ENCODE measurements around the gene B9D1. TPM values are rescaled to one million over a fixed set of nuclear protein-coding genes. Genes with fewer than 3 reads are reported as not detected.

The B9D1 gene
- total RNA-seq, 1 donor: 21.0 TPM

DNA sequence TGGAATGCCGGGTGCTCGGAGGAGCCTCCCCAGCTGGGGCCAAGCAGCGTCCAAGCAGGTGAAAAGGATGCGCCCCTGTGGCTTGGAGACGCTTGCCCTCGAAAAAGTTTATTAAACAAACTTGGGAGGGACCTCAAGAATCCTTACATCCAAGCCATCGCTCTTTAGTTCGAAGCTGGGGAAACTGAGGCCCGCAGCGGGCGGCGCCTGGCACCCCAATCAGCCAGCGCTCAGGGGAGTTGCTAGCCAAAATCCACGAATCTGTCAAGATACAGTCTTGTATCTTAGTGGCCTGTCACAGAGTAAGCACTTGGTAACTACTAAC, 553 bp upstream of the B9D1 start:
- Histone ChIP-seq H3K79me2 (ENCODE audit: insufficient read depth, low read length) (no peaks in the 10 kb centered on the region), H2AFZ (ENCODE audit: low read length) (peak overlapping the region; percentile 98), H3K36me3 (ENCODE audit: insufficient read depth, low read length) (no peaks in the 10 kb centered on the region), H3K4me3 (ENCODE audit: insufficient read depth, low read length) (peak overlapping the region; percentile 88), H3K27ac (ENCODE audit: low read depth, low read length) (peak overlapping the region; percentile 84), H3K9me3 (ENCODE audit: low read depth, low read length) (no peaks in the 10 kb centered on the region), H3K27me3 (ENCODE audit: insufficient read depth, low read length) (no peaks in the 10 kb centered on the region), H3K4me1 (ENCODE audit: insufficient read depth, low read length) (peaks cover 14% of the 10 kb centered on the region), H4K20me1 (ENCODE audit: insufficient read depth, low read length) (no peaks in the 10 kb centered on the region), H3K4me2 (ENCODE audit: insufficient read depth, low read length) (peak overlapping the region; percentile 77)
- DNase-seq (ENCODE audit: insufficient read length, low spot score, missing footprints): peak; percentile 27
- TF ChIP-seq, protein P1, sequence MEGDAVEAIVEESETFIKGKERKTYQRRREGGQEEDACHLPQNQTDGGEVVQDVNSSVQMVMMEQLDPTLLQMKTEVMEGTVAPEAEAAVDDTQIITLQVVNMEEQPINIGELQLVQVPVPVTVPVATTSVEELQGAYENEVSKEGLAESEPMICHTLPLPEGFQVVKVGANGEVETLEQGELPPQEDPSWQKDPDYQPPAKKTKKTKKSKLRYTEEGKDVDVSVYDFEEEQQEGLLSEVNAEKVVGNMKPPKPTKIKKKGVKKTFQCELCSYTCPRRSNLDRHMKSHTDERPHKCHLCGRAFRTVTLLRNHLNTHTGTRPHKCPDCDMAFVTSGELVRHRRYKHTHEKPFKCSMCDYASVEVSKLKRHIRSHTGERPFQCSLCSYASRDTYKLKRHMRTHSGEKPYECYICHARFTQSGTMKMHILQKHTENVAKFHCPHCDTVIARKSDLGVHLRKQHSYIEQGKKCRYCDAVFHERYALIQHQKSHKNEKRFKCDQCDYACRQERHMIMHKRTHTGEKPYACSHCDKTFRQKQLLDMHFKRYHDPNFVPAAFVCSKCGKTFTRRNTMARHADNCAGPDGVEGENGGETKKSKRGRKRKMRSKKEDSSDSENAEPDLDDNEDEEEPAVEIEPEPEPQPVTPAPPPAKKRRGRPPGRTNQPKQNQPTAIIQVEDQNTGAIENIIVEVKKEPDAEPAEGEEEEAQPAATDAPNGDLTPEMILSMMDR (IDR thresholded peaks at IDR 0.05; ENCODE audit: extremely low read depth, low read depth, low read length): no peak

DNA sequence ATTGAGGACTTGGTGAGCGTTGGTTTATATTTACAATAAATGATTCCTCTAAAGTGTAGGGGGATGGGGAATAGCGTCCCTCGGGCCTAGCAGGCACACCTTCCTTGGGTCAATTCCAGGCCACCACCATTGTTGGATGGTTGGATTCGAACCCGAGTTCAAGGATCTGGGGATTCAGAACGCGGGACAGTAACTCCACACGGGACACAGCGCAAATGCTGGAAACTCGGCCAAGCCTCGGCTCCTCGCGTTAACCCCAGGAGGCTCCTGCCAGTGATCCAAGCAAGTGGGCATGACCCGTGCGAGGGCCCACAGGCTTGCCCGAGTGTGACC, 613 bp downstream of the B9D1 start:
- H3K4me1 ChIP-seq (ENCODE audit: insufficient read depth, low read length): peaks cover 14% of the 10 kb centered on the region
- H3K4me2 ChIP-seq (ENCODE audit: insufficient read depth, low read length): peak overlapping the region; percentile 77
- no peaks in the 10 kb centered on the region for H3K79me2 ChIP-seq (ENCODE audit: insufficient read depth, low read length)
- H3K4me3 ChIP-seq (ENCODE audit: insufficient read depth, low read length): peak overlapping the region; percentile 88
- no peaks in the 10 kb centered on the region for H3K9me3 ChIP-seq (ENCODE audit: low read depth, low read length)
- DNase-seq (ENCODE audit: insufficient read length, low spot score, missing footprints): no peak
- peaks cover 5% of the 10 kb centered on the region for H3K36me3 ChIP-seq (ENCODE audit: insufficient read depth, low read length)
- peak overlapping the region; percentile 84 for H3K27ac ChIP-seq (ENCODE audit: low read depth, low read length)
- H4K20me1 ChIP-seq (ENCODE audit: insufficient read depth, low read length): no peaks in the 10 kb centered on the region
- H2AFZ ChIP-seq (ENCODE audit: low read length): peak overlapping the region; percentile 98
- H3K27me3 ChIP-seq (ENCODE audit: insufficient read depth, low read length): no peaks in the 10 kb centered on the region
- TF ChIP-seq, protein P1 (IDR thresholded peaks at IDR 0.05; ENCODE audit: extremely low read depth, low read depth, low read length): no peak

DNA sequence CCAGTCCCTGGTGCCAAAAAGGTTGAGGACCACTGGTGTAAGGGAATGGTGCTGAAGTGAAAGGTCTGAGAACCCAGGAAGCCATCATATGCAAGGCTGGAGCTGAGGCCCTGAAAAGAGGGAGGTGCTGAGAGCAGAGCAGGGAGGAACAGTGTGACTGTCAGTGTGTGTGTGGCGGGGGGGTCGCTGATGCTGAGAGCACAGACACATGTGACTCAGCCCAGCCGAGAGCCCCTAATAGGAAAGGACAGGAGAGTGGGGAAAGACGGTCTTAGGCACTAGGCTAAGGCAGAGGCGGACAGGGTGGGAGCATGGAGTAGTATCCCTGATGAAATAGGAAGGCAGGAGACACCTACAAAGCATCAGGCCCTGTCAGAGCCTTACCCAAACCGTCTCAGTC, 1.2 kb downstream of the B9D1 start:
- Histone ChIP-seq H3K4me3 (ENCODE audit: insufficient read depth, low read length) (no peak overlapping the region), H3K36me3 (ENCODE audit: insufficient read depth, low read length) (peaks cover 5% of the 10 kb centered on the region), H3K4me1 (ENCODE audit: insufficient read depth, low read length) (peaks cover 14% of the 10 kb centered on the region), H3K27ac (ENCODE audit: low read depth, low read length) (peak overlapping the region; percentile 84), H4K20me1 (ENCODE audit: insufficient read depth, low read length) (no peaks in the 10 kb centered on the region), H3K4me2 (ENCODE audit: insufficient read depth, low read length) (peak overlapping the region; percentile 77), H3K9me3 (ENCODE audit: low read depth, low read length) (no peaks in the 10 kb centered on the region), H3K79me2 (ENCODE audit: insufficient read depth, low read length) (no peaks in the 10 kb centered on the region), H2AFZ (ENCODE audit: low read length) (no peak overlapping the region), H3K27me3 (ENCODE audit: insufficient read depth, low read length) (no peaks in the 10 kb centered on the region)
- DNase-seq (ENCODE audit: insufficient read length, low spot score, missing footprints): no peak
- TF ChIP-seq, protein P1 (IDR thresholded peaks at IDR 0.05; ENCODE audit: extremely low read depth, low read depth, low read length): no peak

DNA sequence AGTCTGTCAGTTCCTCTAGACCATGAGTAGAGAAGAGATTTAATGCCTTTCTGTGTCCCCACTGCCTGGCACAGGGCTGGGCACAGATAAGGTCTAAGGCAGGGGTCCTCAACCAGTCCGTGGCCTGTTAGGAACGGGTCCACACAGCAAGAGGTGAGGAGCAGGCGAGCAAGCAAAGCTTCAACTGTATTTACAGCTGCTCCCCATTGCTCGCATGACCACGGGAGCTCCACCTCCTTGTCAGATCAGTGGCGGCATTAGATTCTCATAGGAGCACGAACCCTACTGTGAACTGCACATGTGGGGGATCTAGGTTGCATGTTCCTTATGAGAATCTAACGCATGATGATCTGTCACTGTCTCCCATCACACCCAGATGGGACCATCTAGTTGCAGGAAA, 1.8 kb downstream of the B9D1 start:
- Histone ChIP-seq H2AFZ (ENCODE audit: low read length) (no peak overlapping the region), H3K9me3 (ENCODE audit: low read depth, low read length) (no peaks in the 10 kb centered on the region), H3K27me3 (ENCODE audit: insufficient read depth, low read length) (no peaks in the 10 kb centered on the region), H3K4me2 (ENCODE audit: insufficient read depth, low read length) (no peak overlapping the region), H3K27ac (ENCODE audit: low read depth, low read length) (no peak overlapping the region), H3K4me3 (ENCODE audit: insufficient read depth, low read length) (no peak overlapping the region), H3K36me3 (ENCODE audit: insufficient read depth, low read length) (peaks cover 5% of the 10 kb centered on the region), H4K20me1 (ENCODE audit: insufficient read depth, low read length) (no peaks in the 10 kb centered on the region), H3K4me1 (ENCODE audit: insufficient read depth, low read length) (peaks cover 14% of the 10 kb centered on the region), H3K79me2 (ENCODE audit: insufficient read depth, low read length) (no peaks in the 10 kb centered on the region)
- no peak for DNase-seq (ENCODE audit: insufficient read length, low spot score, missing footprints)
- TF ChIP-seq, protein P1 (IDR thresholded peaks at IDR 0.05; ENCODE audit: extremely low read depth, low read depth, low read length): no peak
